Mesothelial cell of epicardium (in vitro differentiated cells): ENCODE data around the gene LMF1. TPM values are rescaled to one million over a fixed set of nuclear protein-coding genes. Genes with fewer than 3 reads are reported as not detected.
"Not testable (repeated sequence)": the region's sequence is repeated elsewhere in the genome, so short reads cannot be mapped to it uniquely, and the experiment has no call there.

Source experiments
- DNase-seq, 2 experiments: peaks; one replicate each; pipeline ENCODE4 v3.0.0; 2021; ENCODE audit warnings: low spot score in 2 of 2; ENCODE audit not compliant: unreplicated experiment in 2 of 2
- H3K27ac Mint-ChIP-seq: 2 replicates; pipeline ENCODE4 v1.8.0; 2021; ENCODE audit warnings: mixed read lengths
- H3K27me3 Mint-ChIP-seq: 2 replicates; pipeline ENCODE4 v1.8.0; 2021; ENCODE audit warnings: low read depth, mixed read lengths
- H3K36me3 Mint-ChIP-seq: 2 replicates; pipeline ENCODE4 v1.8.0; 2021; ENCODE audit warnings: mixed read lengths
- H3K4me1 Mint-ChIP-seq: 2 replicates; pipeline ENCODE4 v1.8.0; 2021; ENCODE audit warnings: mixed read lengths
- H3K4me3 Mint-ChIP-seq: 2 replicates; pipeline ENCODE4 v1.8.0; 2021; ENCODE audit warnings: mild to moderate bottlenecking, moderate library complexity, mixed read lengths
- H3K9me3 Mint-ChIP-seq: 2 replicates; pipeline ENCODE4 v1.8.0; 2021; ENCODE audit warnings: mixed read lengths
- total RNA-seq: library from RNA; stranded (reverse); gene quantifications from 3 replicates; pipeline ENCODE4 v1.2.1, GENCODE V29; 2021
- TF ChIP-seq, protein P1 (sequence below): fragments of 200-600 bp; sonication (generic); IDR thresholded peaks from one replicate; pipeline ENCODE4 v1.5.0; 2021; ENCODE audit warnings: antibody characterized with exemption; ENCODE audit not compliant: unreplicated experiment

LMF1 gene
- total RNA-seq, 1 donor from 2014 or later: 37.4 TPM

GRCh38 chr16:839643-840408 is 131.0 kb downstream of the LMF1 start:
- DNase-seq: no peak
- no peak overlapping the region for H3K4me3 Mint-ChIP-seq

DNA sequence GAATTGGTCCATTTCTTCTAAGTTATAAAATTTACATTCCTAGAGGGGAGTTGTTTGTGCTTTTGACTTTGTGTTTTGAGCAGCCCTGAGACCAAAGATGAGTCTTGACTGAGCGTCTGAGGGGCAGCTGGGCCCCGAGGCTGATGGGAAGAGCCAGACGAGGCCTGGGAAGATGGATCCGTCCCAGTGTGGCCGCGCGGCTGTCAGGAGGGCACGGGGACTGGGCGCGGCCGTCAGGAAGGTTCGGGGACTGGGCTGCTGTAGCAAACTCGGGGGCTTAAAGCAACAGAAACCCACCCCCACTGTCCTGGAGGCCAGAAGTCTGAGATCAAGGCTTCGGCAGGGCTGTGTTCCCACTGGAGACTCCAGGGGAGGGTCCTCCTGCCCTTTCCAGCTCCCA is 132.0 kb downstream of the LMF1 start:
- H3K4me3 Mint-ChIP-seq: no peak overlapping the region
- H3K27me3 Mint-ChIP-seq: no peaks in the 10 kb centered on the region
- TF ChIP-seq, protein P1, sequence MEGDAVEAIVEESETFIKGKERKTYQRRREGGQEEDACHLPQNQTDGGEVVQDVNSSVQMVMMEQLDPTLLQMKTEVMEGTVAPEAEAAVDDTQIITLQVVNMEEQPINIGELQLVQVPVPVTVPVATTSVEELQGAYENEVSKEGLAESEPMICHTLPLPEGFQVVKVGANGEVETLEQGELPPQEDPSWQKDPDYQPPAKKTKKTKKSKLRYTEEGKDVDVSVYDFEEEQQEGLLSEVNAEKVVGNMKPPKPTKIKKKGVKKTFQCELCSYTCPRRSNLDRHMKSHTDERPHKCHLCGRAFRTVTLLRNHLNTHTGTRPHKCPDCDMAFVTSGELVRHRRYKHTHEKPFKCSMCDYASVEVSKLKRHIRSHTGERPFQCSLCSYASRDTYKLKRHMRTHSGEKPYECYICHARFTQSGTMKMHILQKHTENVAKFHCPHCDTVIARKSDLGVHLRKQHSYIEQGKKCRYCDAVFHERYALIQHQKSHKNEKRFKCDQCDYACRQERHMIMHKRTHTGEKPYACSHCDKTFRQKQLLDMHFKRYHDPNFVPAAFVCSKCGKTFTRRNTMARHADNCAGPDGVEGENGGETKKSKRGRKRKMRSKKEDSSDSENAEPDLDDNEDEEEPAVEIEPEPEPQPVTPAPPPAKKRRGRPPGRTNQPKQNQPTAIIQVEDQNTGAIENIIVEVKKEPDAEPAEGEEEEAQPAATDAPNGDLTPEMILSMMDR: no peak
- DNase-seq: no peak
- H3K4me1 Mint-ChIP-seq: no peaks in the 10 kb centered on the region
- H3K27ac Mint-ChIP-seq: no peak overlapping the region
- no peaks in the 10 kb centered on the region for H3K36me3 Mint-ChIP-seq
- peaks cover 14% of the 10 kb centered on the region for H3K9me3 Mint-ChIP-seq

More at GRCh38 chr16:839643-840408, 131.0 kb downstream of the LMF1 start:
- no peaks in the 10 kb centered on the region for H3K4me1 Mint-ChIP-seq
- H3K9me3 Mint-ChIP-seq: peaks cover 6% of the 10 kb centered on the region
- no peak overlapping the region for H3K27ac Mint-ChIP-seq
- no peaks in the 10 kb centered on the region for H3K36me3 Mint-ChIP-seq
- H3K27me3 Mint-ChIP-seq: no peaks in the 10 kb centered on the region
- TF ChIP-seq, protein P1: no peak

DNA sequence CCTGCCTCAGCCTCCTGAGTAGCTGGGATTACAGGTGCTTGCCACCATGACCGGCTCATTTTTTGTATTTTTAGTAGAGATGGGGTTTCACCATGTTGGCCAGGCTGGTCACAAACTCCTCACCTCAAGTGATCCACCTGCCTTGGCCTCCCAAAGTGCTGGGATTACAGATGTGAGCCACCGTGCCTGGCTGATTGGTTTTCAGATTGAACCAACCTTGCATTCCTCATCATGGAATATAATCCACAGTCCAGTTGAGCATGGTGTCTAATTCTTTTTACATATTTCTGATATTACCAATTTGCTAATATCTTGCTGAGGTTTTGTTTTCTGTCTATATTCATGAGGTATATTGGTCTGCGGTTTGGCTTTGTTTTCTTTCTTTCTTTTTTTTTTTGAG is 134.0 kb downstream of the LMF1 start:
- DNase-seq, H3K27me3 Mint-ChIP-seq, H3K27ac Mint-ChIP-seq, H3K4me1 Mint-ChIP-seq, H3K4me3 Mint-ChIP-seq, H3K36me3 Mint-ChIP-seq: not testable (repeated sequence)
- H3K9me3 Mint-ChIP-seq: peaks cover 14% of the 10 kb centered on the region

- no peak for DNase-seq
- H3K36me3 Mint-ChIP-seq: no peaks in the 10 kb centered on the region
- no peaks in the 10 kb centered on the region for H3K27me3 Mint-ChIP-seq
- H3K27ac Mint-ChIP-seq: no peak overlapping the region
- no peak overlapping the region for H3K4me3 Mint-ChIP-seq
- no peaks in the 10 kb centered on the region for H3K4me1 Mint-ChIP-seq
- H3K9me3 Mint-ChIP-seq: peaks cover 14% of the 10 kb centered on the region
- TF ChIP-seq, protein P1: no peak
Measured at GRCh38 chr16:836221-836620, 134.6 kb downstream of the LMF1 start.

- Mint-ChIP-seq H3K4me1 (no peaks in the 10 kb centered on the region), H3K27ac (no peak overlapping the region), H3K36me3 (no peaks in the 10 kb centered on the region), H3K4me3 (no peak overlapping the region), H3K27me3 (no peaks in the 10 kb centered on the region), H3K9me3 (peaks cover 14% of the 10 kb centered on the region)
- no peak for DNase-seq
- TF ChIP-seq, protein P1: no peak
Measured at GRCh38 chr16:835373-835772, 135.4 kb downstream of the LMF1 start.

GRCh38 chr16:833411-833810 is 137.4 kb downstream of the LMF1 start:
- Mint-ChIP-seq H3K9me3 (peaks cover 14% of the 10 kb centered on the region), H3K27me3 (no peaks in the 10 kb centered on the region), H3K4me3 (no peak overlapping the region), H3K4me1 (no peaks in the 10 kb centered on the region), H3K27ac (no peak overlapping the region), H3K36me3 (no peaks in the 10 kb centered on the region)
- TF ChIP-seq, protein P1: no peak
- DNase-seq: no peak
